LNCaP clone FGC (cell line): ENCODE data around the gene ACSL1.

ENCODE experiments used
- DNase-seq: peaks from one replicate; pipeline ENCODE4 v3.0.0-alpha.2; 2011; ENCODE audit warnings: low read depth
- H3K4me3 ChIP-seq: 2 replicates; pipeline ENCODE4 v1.5.1; 2011; ENCODE audit warnings: mild to moderate bottlenecking, low read depth, low read length, control low read depth
- TF ChIP-seq, protein P1 (sequence below): IDR thresholded peaks from 2 replicates; pipeline ENCODE4 v1.5.1; 2012; ENCODE audit warnings: mild to moderate bottlenecking; ENCODE audit not compliant: control insufficient read depth, insufficient read depth; ENCODE audit errors: extremely low read depth

Gene ACSL1

DNA sequence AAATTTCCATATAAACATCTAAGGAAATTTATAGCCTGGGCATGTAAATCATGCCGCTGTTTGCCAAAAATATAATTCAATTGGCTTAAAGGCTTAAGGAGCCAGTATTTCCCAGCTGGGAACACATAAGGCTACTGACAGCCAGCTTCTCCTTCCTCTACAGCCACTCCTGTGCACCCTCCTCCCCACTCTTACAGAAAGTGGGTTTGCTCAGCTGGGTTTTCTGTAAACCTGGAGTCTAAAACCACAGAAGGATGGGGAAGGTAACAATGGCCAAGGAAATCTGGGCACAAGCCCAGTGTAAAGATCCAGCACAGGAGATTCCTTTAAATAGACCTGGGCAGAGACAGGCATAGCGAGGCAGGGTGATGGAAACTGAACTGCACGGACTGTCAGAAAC lies 18.5 kb downstream of the ACSL1 start:
- TF ChIP-seq, protein P1, sequence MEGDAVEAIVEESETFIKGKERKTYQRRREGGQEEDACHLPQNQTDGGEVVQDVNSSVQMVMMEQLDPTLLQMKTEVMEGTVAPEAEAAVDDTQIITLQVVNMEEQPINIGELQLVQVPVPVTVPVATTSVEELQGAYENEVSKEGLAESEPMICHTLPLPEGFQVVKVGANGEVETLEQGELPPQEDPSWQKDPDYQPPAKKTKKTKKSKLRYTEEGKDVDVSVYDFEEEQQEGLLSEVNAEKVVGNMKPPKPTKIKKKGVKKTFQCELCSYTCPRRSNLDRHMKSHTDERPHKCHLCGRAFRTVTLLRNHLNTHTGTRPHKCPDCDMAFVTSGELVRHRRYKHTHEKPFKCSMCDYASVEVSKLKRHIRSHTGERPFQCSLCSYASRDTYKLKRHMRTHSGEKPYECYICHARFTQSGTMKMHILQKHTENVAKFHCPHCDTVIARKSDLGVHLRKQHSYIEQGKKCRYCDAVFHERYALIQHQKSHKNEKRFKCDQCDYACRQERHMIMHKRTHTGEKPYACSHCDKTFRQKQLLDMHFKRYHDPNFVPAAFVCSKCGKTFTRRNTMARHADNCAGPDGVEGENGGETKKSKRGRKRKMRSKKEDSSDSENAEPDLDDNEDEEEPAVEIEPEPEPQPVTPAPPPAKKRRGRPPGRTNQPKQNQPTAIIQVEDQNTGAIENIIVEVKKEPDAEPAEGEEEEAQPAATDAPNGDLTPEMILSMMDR, result no peak
- DNase-seq, result peak; percentile 92

DNA sequence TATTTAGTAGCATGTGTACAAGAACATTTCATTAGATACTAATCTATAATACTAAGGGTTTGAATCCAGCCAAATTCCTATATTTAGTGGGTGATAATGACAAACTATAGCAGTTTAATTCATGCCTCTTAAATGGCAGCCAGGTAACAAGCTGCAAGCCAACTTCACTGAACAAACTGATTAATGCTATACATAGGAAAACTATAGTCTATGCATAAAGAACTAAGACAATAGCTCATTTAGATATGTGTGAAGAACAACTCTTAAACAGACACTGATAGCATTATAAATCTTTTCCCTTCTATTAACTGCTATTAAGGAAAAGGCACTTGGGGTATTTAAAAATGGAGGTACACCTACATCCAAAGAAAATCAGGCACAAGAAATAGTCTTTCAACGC lies 19.1 kb downstream of the ACSL1 start:
- H3K4me3 ChIP-seq, result no peak overlapping the region; the same call in 1 of the 2 replicates
- DNase-seq, result no peak
- TF ChIP-seq, protein P1, result no peak

More for the DNA sequence above, 18.5 kb downstream of the ACSL1 start:
- no peak overlapping the region; the same call in 1 of the 2 replicates for H3K4me3 ChIP-seq

- TF ChIP-seq, protein P1, result no peak
- DNase-seq, result no peak
- H3K4me3 ChIP-seq, result peak overlapping the region; percentile 50
These were observed 19.6 kb downstream of the ACSL1 start for GRCh38 chr4:184806229-184806550.

DNA sequence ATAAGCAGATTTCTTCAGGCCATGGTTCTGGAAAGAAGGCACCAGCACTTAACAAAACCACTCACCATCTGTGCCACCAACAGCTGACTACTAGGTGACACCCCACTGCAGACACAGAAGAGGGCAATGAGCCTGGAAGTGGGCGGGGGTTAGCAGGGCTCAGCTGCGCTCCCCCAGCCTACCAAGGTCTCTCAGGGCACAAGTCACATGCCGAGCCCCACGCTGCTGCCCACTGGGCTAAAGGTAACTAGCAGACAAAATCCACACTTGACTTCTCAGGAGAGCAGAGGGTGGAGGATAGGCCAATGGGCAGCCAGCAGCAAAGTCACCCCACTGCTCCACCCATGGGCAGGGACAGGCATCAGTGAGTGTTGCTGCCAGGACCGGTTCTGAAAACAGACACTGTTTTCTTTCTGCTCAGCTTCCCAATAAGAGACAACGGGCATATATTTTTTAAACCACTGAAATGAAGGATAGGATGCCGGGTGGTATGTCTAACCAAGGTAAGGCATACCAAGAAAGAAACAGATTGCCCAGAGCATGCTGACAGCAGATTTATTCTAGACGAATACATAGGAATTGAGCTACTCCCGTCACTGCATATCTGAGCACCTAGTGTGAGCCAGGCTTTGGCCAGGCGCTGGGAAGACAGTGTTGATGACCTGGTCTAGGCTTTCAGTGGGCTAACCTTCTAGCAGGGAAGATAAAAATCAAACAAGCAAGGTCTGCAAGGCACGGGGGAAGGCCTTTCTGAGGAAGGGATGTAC lies 20.1 kb downstream of the ACSL1 start:
- peak; percentile 78 for DNase-seq
- TF ChIP-seq, protein P1, result peak; percentile 24; the same call in 1 of the 2 replicates
- H3K4me3 ChIP-seq, result peak overlapping the region; percentile 50

DNA sequence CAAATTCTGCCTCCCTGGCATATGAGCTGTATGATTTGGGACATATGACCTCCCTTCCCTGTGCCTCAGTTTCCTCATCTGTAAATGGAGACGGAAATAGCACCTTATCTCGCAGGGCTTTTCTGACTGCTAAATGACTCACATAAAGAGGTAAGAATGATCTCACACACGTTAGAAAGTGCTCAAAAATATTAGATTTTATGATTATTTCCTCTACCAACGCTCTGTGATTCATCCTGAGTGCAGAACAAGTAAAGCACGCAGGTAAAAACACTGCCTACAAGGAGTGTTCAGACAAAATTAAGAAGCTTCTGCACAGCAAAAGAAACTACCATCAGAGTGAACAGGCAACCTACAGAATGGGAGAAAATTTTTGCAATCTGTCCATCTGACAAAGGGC lies 21.1 kb downstream of the ACSL1 start:
- TF ChIP-seq, protein P1, result no peak
- no peak for DNase-seq
- peak overlapping the region; percentile 50 for H3K4me3 ChIP-seq

- TF ChIP-seq, protein P1, result no peak
- peak; percentile 82 for DNase-seq
- peak overlapping the region; percentile 50 for H3K4me3 ChIP-seq
These were observed 21.9 kb downstream of the ACSL1 start for GRCh38 chr4:184803874-184804273.

GRCh38 chr4:184803133-184803532 lies 22.6 kb downstream of the ACSL1 start:
- peak overlapping the region; percentile 50 for H3K4me3 ChIP-seq
- DNase-seq, result no peak
- TF ChIP-seq, protein P1, result no peak
